ENCODE measurements around the gene SLC9C1.

DNA sequence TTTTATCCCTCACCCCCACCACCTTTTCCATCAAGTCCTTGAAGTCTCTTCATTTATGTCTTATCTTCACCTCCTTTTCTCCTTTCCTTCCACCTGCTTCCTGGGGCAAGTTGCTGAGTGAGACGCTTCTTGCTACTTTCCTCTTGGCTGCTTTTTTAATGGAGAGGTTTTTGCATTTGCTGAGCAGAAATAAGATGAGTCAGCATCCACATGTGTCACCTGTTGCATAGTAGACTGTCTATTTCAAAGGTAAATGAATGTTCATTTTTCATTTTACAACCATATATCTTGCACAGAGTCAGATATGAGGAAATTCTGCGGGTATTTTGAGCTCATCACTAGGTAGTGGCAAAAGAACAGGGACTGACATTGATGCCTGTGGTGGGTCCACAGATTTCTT, 189.2 kb downstream of the SLC9C1 start:
- no peak for TF ChIP-seq EZH2 (IDR thresholded peaks at IDR 0.05; ENCODE audit: low read length, missing control alignments)
- TF ChIP-seq, protein P1, sequence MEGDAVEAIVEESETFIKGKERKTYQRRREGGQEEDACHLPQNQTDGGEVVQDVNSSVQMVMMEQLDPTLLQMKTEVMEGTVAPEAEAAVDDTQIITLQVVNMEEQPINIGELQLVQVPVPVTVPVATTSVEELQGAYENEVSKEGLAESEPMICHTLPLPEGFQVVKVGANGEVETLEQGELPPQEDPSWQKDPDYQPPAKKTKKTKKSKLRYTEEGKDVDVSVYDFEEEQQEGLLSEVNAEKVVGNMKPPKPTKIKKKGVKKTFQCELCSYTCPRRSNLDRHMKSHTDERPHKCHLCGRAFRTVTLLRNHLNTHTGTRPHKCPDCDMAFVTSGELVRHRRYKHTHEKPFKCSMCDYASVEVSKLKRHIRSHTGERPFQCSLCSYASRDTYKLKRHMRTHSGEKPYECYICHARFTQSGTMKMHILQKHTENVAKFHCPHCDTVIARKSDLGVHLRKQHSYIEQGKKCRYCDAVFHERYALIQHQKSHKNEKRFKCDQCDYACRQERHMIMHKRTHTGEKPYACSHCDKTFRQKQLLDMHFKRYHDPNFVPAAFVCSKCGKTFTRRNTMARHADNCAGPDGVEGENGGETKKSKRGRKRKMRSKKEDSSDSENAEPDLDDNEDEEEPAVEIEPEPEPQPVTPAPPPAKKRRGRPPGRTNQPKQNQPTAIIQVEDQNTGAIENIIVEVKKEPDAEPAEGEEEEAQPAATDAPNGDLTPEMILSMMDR (conservative IDR thresholded peaks at IDR 0.05 in 1 of 2, IDR thresholded peaks at IDR 0.05 in 1 of 2; ENCODE audit: low read depth in 1 of 2, low read length in 2 of 2), result no peak
